CD4-positive, CD25-positive, alpha-beta regulatory T cell (primary cell): ENCODE results near the gene AMD1. TPM values are rescaled to one million over a fixed set of nuclear protein-coding genes. Genes with fewer than 3 reads are reported as not detected.

ENCODE experiments used
- ATAC-seq, 2 donors: fragments of 150-1000 bp; cut with Tn5 transposase; one replicate each; pipeline ENCODE4 v1.10.0; 2021; ENCODE audit warnings: low read depth in 2 of 2, moderate number of reproducible peaks in 2 of 2, moderate library complexity in 1 of 2
- DNase-seq, 3 donors: peaks; one replicate each; pipeline versions ENCODE4 v3.0.0 to v3.0.0-alpha.2; 2012 to 2022; ENCODE audit warnings: mixed read lengths in 1 of 3
- H3K27ac ChIP-seq: one replicate; pipeline ENCODE4 v1.7.0; 2013; ENCODE audit warnings: mild to moderate bottlenecking, low read length; ENCODE audit not compliant: insufficient read depth, poor library complexity, severe bottlenecking
- H3K27me3 ChIP-seq: one replicate; pipeline ENCODE4 v1.7.0; 2013; ENCODE audit warnings: low read length; ENCODE audit not compliant: control insufficient read depth, insufficient read depth
- H3K36me3 ChIP-seq: one replicate; pipeline ENCODE4 v1.7.0; 2013; ENCODE audit warnings: mild to moderate bottlenecking, low read length, moderate library complexity; ENCODE audit not compliant: control insufficient read depth, insufficient read depth
- H3K4me1 ChIP-seq: 2 replicates; pipeline ENCODE4 v1.7.0; 2013; ENCODE audit warnings: mild to moderate bottlenecking, low read length; ENCODE audit not compliant: insufficient read depth, control insufficient read depth, poor library complexity, severe bottlenecking
- H3K4me3 ChIP-seq: one replicate; pipeline ENCODE4 v1.7.0; 2013; ENCODE audit warnings: low read depth, mild to moderate bottlenecking, low read length, moderate library complexity
- H3K9me3 ChIP-seq, 2 experiments: 1 replicate in 1 of 2; 2 replicates in 1 of 2; pipeline ENCODE4 v1.7.0; 2013; ENCODE audit warnings: low read length in 2 of 2, mild to moderate bottlenecking in 1 of 2, moderate library complexity in 1 of 2; ENCODE audit not compliant: control insufficient read depth in 2 of 2
- H3K27ac Mint-ChIP-seq, 3 donors: one replicate each; pipeline ENCODE4 v1.8.0; 2020 to 2022; ENCODE audit warnings: mild to moderate bottlenecking in 3 of 3, mixed read lengths in 3 of 3, moderate library complexity in 2 of 3
- H3K27me3 Mint-ChIP-seq: one replicate; pipeline ENCODE4 v1.8.0; 2022; ENCODE audit warnings: mild to moderate bottlenecking, mixed read lengths
- H3K36me3 Mint-ChIP-seq: one replicate; pipeline ENCODE4 v1.8.0; 2020; ENCODE audit warnings: mixed read lengths
- H3K4me1 Mint-ChIP-seq, 4 donors: one replicate each; pipeline ENCODE4 v1.8.0; 2020 to 2022; ENCODE audit warnings: mixed read lengths in 4 of 4, mild to moderate bottlenecking in 1 of 4
- H3K4me3 Mint-ChIP-seq, 4 donors: one replicate each; pipeline ENCODE4 v1.8.0; 2020 to 2022; ENCODE audit warnings: mild to moderate bottlenecking in 4 of 4, mixed read lengths in 4 of 4, moderate library complexity in 3 of 4
- H3K9me3 Mint-ChIP-seq, 7 donors: one replicate each; pipeline ENCODE4 v1.8.0; 2020 to 2022; ENCODE audit warnings: mixed read lengths in 7 of 7, mild to moderate bottlenecking in 3 of 7, moderate library complexity in 2 of 7
- polyA plus RNA-seq, 4 donors: library from polyadenylated mRNA; unstranded; fragments of 300-500 nt; fragmentation: Illumina TruSeq; gene quantifications; one replicate each; pipeline ENCODE4 v1.2.3, GENCODE V29; 2021
- total RNA-seq: library from RNA; stranded (reverse); gene quantifications from one replicate; pipeline ENCODE4 v1.2.3, GENCODE V29; 2022

Gene AMD1
- total and polyA plus RNA-seq, 5 donors from 2014 or later = 60.6 to 133 (median 63.3) TPM

DNA sequence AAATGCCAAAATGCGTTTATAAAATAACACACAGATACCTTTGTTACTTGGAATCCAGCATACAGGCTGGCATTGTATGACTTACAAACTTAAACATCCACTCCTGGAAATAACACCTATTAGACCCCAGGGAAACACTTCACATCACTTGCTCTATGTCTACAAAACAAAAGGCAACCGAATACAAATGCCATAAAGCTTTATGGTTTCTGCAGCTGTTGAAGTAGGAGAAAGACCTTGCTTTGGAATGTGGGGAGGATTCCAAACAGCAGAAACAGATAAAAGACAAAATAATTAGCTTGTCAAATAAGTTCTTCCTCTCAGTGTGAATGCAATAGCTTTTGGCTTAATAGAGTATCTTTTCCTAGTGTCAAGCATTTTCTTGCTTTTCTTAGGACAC is 9.8 kb upstream of the AMD1 start:
- H3K4me3 Mint-ChIP-seq = no peak overlapping the region
- ATAC-seq (no peak), DNase-seq (no peak)
- H3K27me3 ChIP-seq = no peaks in the 10 kb centered on the region
- H3K27me3 Mint-ChIP-seq = no peaks in the 10 kb centered on the region
- H3K4me3 ChIP-seq = no peak overlapping the region
- no peaks in the 10 kb centered on the region for H3K36me3 ChIP-seq
- no peaks in the 10 kb centered on the region for H3K9me3 Mint-ChIP-seq
- H3K9me3 ChIP-seq = no peaks in the 10 kb centered on the region
- H3K4me1 Mint-ChIP-seq = peaks cover 4 to 8% (median 4%) of the 10 kb centered on the region in 4 donors
- H3K4me1 ChIP-seq = peaks cover 3% of the 10 kb centered on the region
- no peak overlapping the region for H3K27ac ChIP-seq
- no peaks in the 10 kb centered on the region for H3K36me3 Mint-ChIP-seq
- no peak overlapping the region for H3K27ac Mint-ChIP-seq

DNA sequence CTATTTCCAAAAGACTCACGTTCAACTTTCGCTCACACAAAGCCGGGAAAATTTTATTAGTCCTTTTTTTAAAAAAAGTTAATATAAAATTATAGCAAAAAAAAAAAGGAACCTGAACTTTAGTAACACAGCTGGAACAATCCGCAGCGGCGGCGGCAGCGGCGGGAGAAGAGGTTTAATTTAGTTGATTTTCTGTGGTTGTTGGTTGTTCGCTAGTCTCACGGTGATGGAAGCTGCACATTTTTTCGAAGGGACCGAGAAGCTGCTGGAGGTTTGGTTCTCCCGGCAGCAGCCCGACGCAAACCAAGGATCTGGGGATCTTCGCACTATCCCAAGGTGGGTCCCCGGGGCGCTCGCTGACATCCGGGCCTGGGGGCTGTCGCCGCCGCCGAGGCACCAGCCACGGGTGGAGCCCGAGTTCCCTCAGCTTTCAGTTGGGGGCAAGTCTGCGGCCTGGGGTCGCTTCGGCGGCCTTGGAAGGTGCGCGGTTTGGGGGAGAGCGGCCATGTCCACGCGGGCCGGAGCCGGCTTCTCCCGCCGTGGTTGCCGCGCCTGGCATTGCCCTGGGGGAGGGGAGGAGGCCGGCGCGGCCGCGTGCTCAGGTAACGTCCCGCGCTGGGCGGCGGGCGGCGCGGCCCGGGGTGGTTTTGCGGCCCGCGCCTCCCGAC is 429 bp downstream of the AMD1 start:
- peak overlapping the region; percentile 96 to 99 (median 98) for H3K4me3 Mint-ChIP-seq
- ATAC-seq = peak; percentile 8 to 12

DNA sequence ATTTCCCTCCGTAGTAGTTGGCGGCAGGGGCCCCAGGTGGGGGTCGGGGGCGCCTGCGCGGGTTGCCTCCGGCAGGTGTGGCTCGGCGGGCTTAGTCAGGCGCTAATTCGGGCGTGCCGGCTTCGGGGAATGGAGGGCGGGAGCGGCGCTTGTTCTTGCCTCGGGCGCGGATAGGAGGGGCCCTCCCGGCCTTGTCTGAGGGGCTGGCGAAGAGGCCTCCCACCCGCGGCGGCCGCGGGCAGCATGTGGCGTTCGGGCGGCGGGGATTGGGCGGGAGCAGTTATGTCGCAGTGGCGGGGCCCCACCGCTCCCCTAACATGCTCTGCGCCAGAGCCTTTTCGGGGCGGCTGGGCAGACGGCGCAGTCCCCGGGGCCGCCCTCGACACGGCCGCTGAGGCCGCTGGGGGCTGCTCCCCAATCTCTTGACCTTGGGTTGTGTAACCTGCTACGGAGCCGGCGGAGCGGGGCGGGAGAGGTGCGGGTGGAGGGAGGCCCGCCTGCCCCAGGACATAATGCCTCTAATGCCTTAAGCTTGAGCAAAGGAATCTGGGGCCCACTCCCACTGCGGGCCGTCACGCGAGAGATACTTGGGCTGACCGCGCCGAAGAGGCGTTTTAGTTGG is 1.1 kb downstream of the AMD1 start:
- H3K9me3 ChIP-seq = no peaks in the 10 kb centered on the region
- ATAC-seq (peak; percentile 26 to 28), DNase-seq (peak; percentile 64 to 71 (median 70))
- H3K4me1 ChIP-seq = peaks cover 54% of the 10 kb centered on the region
- H3K27me3 Mint-ChIP-seq = no peaks in the 10 kb centered on the region
- peak overlapping the region; percentile 90 to 95 (median 93) for H3K27ac Mint-ChIP-seq
- no peaks in the 10 kb centered on the region for H3K36me3 ChIP-seq
- H3K9me3 Mint-ChIP-seq = peaks cover 0 to 1% (median 0%) of the 10 kb centered on the region in 7 donors
- peak overlapping the region; percentile 99 for H3K4me3 ChIP-seq
- H3K36me3 Mint-ChIP-seq = no peaks in the 10 kb centered on the region
- H3K4me1 Mint-ChIP-seq = peaks cover 26 to 47% (median 39%) of the 10 kb centered on the region in 4 donors
- peak overlapping the region; percentile 97 to 99 (median 98) for H3K4me3 Mint-ChIP-seq
- H3K27ac ChIP-seq = peak overlapping the region; percentile 88
- H3K27me3 ChIP-seq = no peaks in the 10 kb centered on the region

More for the DNA sequence above, 429 bp downstream of the AMD1 start:
- no peaks in the 10 kb centered on the region for H3K36me3 ChIP-seq
- Mint-ChIP-seq H3K4me1 (peaks cover 26 to 41% (median 33%) of the 10 kb centered on the region in 4 donors), H3K27ac (peak overlapping the region; percentile 96 to 100 (median 99)), H3K36me3 (no peaks in the 10 kb centered on the region), H3K9me3 (peaks cover 0 to 1% (median 0%) of the 10 kb centered on the region in 7 donors), H3K27me3 (no peaks in the 10 kb centered on the region)
- peak in 1 of 3 donors; percentile 30 for DNase-seq
- H3K4me1 ChIP-seq = peaks cover 48% of the 10 kb centered on the region
- peak overlapping the region; percentile 88 for H3K27ac ChIP-seq
- peak overlapping the region; percentile 88 for H3K4me3 ChIP-seq
- H3K9me3 ChIP-seq = no peaks in the 10 kb centered on the region
- no peaks in the 10 kb centered on the region for H3K27me3 ChIP-seq

DNA sequence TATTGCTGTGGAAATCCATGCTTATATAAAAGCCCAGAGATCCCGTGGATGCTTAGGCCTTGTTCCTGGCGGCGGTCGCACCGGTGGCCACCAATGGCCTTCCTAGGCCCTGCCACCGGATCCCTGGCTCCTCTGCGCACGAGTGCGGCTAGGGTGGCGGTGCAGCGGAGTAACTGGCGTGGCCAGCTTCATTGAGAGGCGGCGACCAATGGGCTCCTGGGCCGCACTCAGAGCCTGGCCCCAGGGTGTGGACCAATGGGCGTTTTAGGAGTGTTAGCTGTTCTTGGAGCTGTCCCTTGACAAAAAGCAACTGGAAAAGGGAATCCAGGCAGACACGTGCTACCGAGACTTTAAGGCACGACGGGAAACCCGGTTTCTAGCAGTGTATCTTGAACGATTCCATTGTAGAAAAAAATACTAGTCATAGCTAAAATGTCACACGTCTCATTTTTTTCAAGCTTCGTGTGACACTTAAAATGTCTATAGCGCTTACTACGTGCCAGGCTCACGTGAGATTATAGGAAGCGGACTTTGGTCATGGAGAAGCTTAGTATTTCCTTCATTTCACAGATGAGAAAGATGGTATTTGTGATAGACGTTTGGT is 1.7 kb downstream of the AMD1 start:
- no peaks in the 10 kb centered on the region for H3K27me3 ChIP-seq
- peak overlapping the region; percentile 99 for H3K4me3 ChIP-seq
- H3K36me3 ChIP-seq = no peaks in the 10 kb centered on the region
- peaks cover 0 to 1% (median 0%) of the 10 kb centered on the region in 7 donors for H3K9me3 Mint-ChIP-seq
- no peaks in the 10 kb centered on the region for H3K36me3 Mint-ChIP-seq
- peaks cover 60% of the 10 kb centered on the region for H3K4me1 ChIP-seq
- peak overlapping the region; percentile 90 to 95 (median 93) for H3K27ac Mint-ChIP-seq
- no peaks in the 10 kb centered on the region for H3K9me3 ChIP-seq
- peak; percentile 51 to 65 (median 52) for DNase-seq
- H3K4me1 Mint-ChIP-seq = peaks cover 26 to 53% (median 44%) of the 10 kb centered on the region in 4 donors
- H3K27me3 Mint-ChIP-seq = no peaks in the 10 kb centered on the region
- ATAC-seq = peak; percentile 21 to 22
- H3K27ac ChIP-seq = peak overlapping the region; percentile 88
- H3K4me3 Mint-ChIP-seq = peak overlapping the region; percentile 97 to 99 (median 98)

DNA sequence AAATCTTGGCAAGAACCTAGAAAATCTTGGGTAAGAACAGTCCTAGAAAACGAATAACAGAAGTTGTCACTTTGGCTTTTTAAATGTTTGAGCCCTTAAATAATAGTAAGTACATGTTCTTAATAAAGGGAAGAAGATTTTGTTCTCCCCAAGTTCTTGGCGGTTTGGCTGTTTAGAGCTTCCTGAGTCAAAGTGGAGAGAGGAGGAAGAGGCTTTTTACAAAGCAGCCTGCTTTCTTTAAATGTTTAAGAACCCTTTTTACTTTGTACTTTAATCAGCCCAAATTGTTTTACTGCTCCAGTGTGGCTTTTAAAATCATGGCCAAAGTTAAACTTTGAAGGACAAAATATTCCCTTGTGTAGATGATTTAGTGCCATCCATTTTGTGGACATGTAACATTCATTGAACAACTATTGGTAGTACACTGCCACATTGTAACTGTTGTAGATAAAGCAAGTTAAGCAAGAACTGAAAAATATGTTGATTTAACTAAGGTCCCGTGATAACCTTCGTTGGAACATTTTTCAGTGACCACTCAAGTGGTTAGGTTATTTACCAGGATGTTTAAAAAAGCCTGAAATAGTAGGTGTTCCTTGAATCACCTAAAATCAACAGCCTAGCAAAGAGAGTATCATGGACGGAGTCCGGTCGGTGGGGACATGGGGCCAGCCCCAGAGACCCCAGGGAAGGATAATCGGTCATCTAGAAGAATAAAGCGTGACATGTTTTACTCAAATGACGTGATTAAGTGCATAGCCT is 2.4 kb downstream of the AMD1 start:
- Mint-ChIP-seq H3K4me3 (peak overlapping the region; percentile 97 to 99 (median 98)), H3K27ac (peak overlapping the region; percentile 77 to 95 (median 93)), H3K27me3 (no peaks in the 10 kb centered on the region), H3K9me3 (peaks cover 0 to 1% (median 0%) of the 10 kb centered on the region in 7 donors), H3K4me1 (peaks cover 28 to 60% (median 50%) of the 10 kb centered on the region in 4 donors), H3K36me3 (no peaks in the 10 kb centered on the region)
- no peaks in the 10 kb centered on the region for H3K36me3 ChIP-seq
- H3K4me3 ChIP-seq = peak overlapping the region; percentile 99
- no peaks in the 10 kb centered on the region for H3K27me3 ChIP-seq
- DNase-seq (peak in 1 of 3 donors; percentile 31), ATAC-seq (no peak)
- peaks cover 67% of the 10 kb centered on the region for H3K4me1 ChIP-seq
- no peaks in the 10 kb centered on the region for H3K9me3 ChIP-seq
- peak overlapping the region; percentile 88 for H3K27ac ChIP-seq

DNA sequence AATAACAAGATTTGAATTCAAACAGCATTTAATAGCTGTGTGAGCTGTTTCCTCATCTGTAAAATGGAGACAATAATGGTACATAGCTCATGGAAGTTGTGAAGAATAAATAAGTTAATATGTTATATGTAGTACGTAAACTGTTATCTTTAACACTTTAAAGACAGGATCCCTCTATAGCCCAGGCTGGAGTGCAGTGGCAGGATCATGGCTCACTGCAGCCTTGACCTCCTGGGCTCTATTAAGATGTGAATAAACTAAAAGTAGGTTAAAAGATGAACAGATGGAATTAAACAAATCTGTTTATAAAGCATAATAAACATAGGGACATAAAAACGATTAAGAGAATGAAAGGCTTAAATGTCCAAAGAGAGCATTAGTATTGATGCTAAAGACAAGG is 3.0 kb downstream of the AMD1 start:
- H3K27me3 ChIP-seq = no peaks in the 10 kb centered on the region
- H3K4me1 ChIP-seq = peaks cover 73% of the 10 kb centered on the region
- Mint-ChIP-seq H3K4me3 (peak overlapping the region; percentile 97 to 99 (median 98)), H3K4me1 (peaks cover 34 to 66% (median 55%) of the 10 kb centered on the region in 4 donors), H3K27me3 (no peaks in the 10 kb centered on the region), H3K27ac (peak overlapping the region; percentile 77 to 95 (median 93)), H3K9me3 (peaks cover 0 to 1% (median 0%) of the 10 kb centered on the region in 7 donors), H3K36me3 (no peaks in the 10 kb centered on the region)
- no peak for ATAC-seq
- H3K9me3 ChIP-seq = no peaks in the 10 kb centered on the region
- peak overlapping the region; percentile 99 for H3K4me3 ChIP-seq
- H3K27ac ChIP-seq = peak overlapping the region; percentile 88
- no peaks in the 10 kb centered on the region for H3K36me3 ChIP-seq
- no peak for DNase-seq
